ENCODE data around the gene SETD7. TPM values are rescaled to one million over a fixed set of nuclear protein-coding genes. Genes with fewer than 3 reads are reported as not detected.
A peak's percentile ranks its signal among the peaks of the same experiment; 100 is the strongest.

SETD7 gene
- total RNA-seq, 1 donor from 2014 or later: 8.2 TPM

DNA sequence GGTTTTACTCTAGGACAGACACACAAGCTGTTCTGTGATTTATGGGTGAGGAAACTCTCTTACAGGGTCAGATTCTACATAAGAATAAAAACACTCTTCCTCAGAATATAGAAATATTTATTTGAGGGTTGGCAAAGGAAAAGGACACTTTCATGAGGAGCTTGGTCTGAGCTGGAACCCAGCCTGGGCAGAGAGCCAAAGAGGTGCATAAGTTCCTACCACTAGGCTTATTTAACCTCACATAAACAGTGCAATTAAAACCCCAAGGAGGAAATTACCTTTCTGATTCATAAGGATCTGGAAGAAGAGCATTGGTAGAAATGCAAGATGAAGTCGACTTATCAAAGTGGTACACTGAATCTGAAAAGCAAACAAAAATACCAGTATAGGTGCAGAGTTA, 32.9 kb downstream of the SETD7 start:
- no peak overlapping the region for H3K4me2 ChIP-seq
- DNase-seq (ENCODE audit: low spot score): no peak

DNA sequence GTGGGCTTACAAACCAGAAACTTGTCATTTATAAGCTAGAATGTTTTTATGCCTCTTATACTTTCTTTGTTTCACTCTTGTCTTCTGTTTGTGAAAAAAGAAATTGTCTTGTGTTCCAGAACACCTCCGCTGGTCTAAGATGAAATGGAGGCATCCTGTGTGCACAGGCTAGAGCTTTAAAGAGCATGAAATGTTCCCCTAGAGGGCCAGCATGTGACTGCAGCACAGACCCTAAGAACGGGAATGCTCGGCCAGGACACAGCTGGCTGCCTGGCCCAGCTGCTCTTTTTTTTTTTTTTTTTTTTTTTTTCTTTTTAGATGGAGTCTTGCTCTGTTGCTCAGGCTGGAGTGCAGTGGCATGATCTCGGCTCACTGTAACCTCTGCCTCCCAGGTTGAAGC, 33.6 kb downstream of the SETD7 start:
- Histone ChIP-seq H3K36me3 (no peaks in the 10 kb centered on the region), H3K79me2 (ENCODE audit: low read depth) (no peaks in the 10 kb centered on the region), H4K20me1 (ENCODE audit: low read depth) (no peaks in the 10 kb centered on the region), H3F3A (ENCODE audit: low read depth) (peaks cover 9% of the 10 kb centered on the region), H3K9me3 (ENCODE audit: low read depth) (no peaks in the 10 kb centered on the region), H3K9ac (no peak overlapping the region), H2AFZ (replicated peaks) (no peak overlapping the region), H3K4me1 (peaks cover 9% of the 10 kb centered on the region), H3K4me3 (no peak overlapping the region), H3K4me2 (no peak overlapping the region), H3K27ac (no peak overlapping the region), H3K27me3 (no peaks in the 10 kb centered on the region)
- Mint-ChIP-seq H3K9me3 (no peaks in the 10 kb centered on the region), H3K27ac (no peak overlapping the region), H3K4me3 (no peak overlapping the region), H3K4me1 (peaks cover 13% of the 10 kb centered on the region), H3K27me3 (ENCODE audit: insufficient read depth, low read depth) (no peaks in the 10 kb centered on the region), H3K36me3 (peaks cover 14% of the 10 kb centered on the region)
- peak; percentile 36 for DNase-seq (ENCODE audit: low spot score)
- no peak for TF ChIP-seq EZH2 (IDR thresholded peaks at IDR 0.05)
- TF ChIP-seq, protein P1, sequence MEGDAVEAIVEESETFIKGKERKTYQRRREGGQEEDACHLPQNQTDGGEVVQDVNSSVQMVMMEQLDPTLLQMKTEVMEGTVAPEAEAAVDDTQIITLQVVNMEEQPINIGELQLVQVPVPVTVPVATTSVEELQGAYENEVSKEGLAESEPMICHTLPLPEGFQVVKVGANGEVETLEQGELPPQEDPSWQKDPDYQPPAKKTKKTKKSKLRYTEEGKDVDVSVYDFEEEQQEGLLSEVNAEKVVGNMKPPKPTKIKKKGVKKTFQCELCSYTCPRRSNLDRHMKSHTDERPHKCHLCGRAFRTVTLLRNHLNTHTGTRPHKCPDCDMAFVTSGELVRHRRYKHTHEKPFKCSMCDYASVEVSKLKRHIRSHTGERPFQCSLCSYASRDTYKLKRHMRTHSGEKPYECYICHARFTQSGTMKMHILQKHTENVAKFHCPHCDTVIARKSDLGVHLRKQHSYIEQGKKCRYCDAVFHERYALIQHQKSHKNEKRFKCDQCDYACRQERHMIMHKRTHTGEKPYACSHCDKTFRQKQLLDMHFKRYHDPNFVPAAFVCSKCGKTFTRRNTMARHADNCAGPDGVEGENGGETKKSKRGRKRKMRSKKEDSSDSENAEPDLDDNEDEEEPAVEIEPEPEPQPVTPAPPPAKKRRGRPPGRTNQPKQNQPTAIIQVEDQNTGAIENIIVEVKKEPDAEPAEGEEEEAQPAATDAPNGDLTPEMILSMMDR (IDR thresholded peaks at IDR 0.05): peak; percentile 33

More for the DNA sequence above, 32.9 kb downstream of the SETD7 start:
- Histone ChIP-seq H3K27me3 (no peaks in the 10 kb centered on the region), H3K4me3 (no peak overlapping the region), H3F3A (ENCODE audit: low read depth) (peaks cover 9% of the 10 kb centered on the region), H3K4me1 (peaks cover 9% of the 10 kb centered on the region), H3K36me3 (no peaks in the 10 kb centered on the region), H3K9me3 (ENCODE audit: low read depth) (no peaks in the 10 kb centered on the region), H3K9ac (no peak overlapping the region), H3K79me2 (ENCODE audit: low read depth) (no peaks in the 10 kb centered on the region), H2AFZ (replicated peaks) (no peak overlapping the region), H3K27ac (no peak overlapping the region), H4K20me1 (ENCODE audit: low read depth) (no peaks in the 10 kb centered on the region)
- H3K4me3 Mint-ChIP-seq: no peak overlapping the region
- H3K4me1 Mint-ChIP-seq: peaks cover 13% of the 10 kb centered on the region
- peak overlapping the region; percentile 83 for H3K27ac Mint-ChIP-seq
- no peak for TF ChIP-seq EZH2 (IDR thresholded peaks at IDR 0.05)
- TF ChIP-seq EZH2phosphoT487 (IDR thresholded peaks at IDR 0.05): no peak
- TF ChIP-seq, protein P1 (IDR thresholded peaks at IDR 0.05): no peak
- no peaks in the 10 kb centered on the region for H3K27me3 Mint-ChIP-seq (ENCODE audit: insufficient read depth, low read depth)
- H3K36me3 Mint-ChIP-seq: peaks cover 14% of the 10 kb centered on the region
- no peaks in the 10 kb centered on the region for H3K9me3 Mint-ChIP-seq

DNA sequence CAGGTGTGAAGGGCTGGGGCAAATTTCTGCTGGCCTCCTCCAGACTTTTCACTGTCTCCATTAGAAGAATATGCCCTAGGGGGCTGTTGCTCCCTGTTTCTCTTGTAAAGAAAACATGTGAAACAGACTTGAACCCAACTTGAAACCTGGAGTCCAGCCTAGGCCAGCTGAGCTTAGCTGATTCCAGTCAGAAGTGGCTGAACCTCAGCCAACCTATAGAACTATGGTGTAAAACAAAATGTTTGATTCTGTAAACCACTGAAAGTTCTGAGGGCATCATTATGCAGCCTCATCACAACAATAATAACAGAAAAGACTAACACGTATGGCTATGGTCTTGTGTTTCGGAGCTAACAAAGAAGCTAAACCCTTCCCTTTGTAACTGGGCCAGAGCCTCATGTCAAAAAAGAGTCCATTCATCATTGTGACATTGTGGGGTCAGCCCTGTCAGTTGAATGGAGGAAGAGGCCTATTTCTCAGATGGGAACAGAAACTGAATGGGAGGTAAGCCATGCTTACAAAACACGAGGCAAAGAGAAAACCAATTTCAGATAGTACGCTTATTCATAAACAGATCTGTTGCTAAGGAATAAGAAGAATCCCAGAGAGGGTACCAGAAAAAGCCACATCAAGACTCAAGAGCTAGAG, 34.1 kb downstream of the SETD7 start:
- peaks cover 9% of the 10 kb centered on the region for H3K4me1 ChIP-seq
- H3K9ac ChIP-seq: no peak overlapping the region
- no peak overlapping the region for H3K4me2 ChIP-seq
- H3K36me3 ChIP-seq: no peaks in the 10 kb centered on the region
- Mint-ChIP-seq H3K9me3 (no peaks in the 10 kb centered on the region), H3K27me3 (ENCODE audit: insufficient read depth, low read depth) (no peaks in the 10 kb centered on the region), H3K4me1 (peaks cover 13% of the 10 kb centered on the region), H3K36me3 (peaks cover 15% of the 10 kb centered on the region), H3K27ac (no peak overlapping the region), H3K4me3 (no peak overlapping the region)
- H3K9me3 ChIP-seq (ENCODE audit: low read depth): no peaks in the 10 kb centered on the region
- no peak for TF ChIP-seq EZH2phosphoT487 (IDR thresholded peaks at IDR 0.05)
- TF ChIP-seq, protein P1 (IDR thresholded peaks at IDR 0.05): no peak
- H4K20me1 ChIP-seq (ENCODE audit: low read depth): no peaks in the 10 kb centered on the region
- H3K27ac ChIP-seq: no peak overlapping the region
- H2AFZ ChIP-seq (replicated peaks): no peak overlapping the region
- H3F3A ChIP-seq (ENCODE audit: low read depth): peaks cover 9% of the 10 kb centered on the region
- no peaks in the 10 kb centered on the region for H3K79me2 ChIP-seq (ENCODE audit: low read depth)
- H3K4me3 ChIP-seq: no peak overlapping the region
- no peaks in the 10 kb centered on the region for H3K27me3 ChIP-seq
- DNase-seq (ENCODE audit: low spot score): no peak

Measured in neural progenitor cell (in vitro differentiated cells).